Measurements from ENCODE around the gene C1orf21.

Gene C1orf21

DNA sequence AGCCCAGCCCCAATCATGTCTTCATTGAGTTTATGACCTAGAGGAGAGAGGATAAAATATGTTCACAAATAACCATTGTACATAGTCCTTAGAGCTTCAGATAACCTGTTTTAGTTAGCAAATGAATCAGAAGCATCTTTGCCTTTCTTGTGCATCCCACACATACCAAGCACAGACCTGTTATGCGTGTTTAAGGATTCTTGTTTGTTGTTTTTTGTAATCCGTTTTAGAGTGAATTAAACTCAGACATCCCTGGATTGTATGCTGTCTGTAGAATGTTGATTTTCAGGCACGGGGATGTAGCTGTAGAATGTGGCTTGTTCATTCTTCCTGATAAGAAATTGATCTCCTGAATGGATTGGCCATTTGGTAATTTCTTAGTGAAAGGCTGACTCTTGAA is 232.0 kb downstream of the C1orf21 start:
- no peak overlapping the region for H3K4me3 ChIP-seq (ENCODE audit: low read length)
- TF ChIP-seq, protein P1, sequence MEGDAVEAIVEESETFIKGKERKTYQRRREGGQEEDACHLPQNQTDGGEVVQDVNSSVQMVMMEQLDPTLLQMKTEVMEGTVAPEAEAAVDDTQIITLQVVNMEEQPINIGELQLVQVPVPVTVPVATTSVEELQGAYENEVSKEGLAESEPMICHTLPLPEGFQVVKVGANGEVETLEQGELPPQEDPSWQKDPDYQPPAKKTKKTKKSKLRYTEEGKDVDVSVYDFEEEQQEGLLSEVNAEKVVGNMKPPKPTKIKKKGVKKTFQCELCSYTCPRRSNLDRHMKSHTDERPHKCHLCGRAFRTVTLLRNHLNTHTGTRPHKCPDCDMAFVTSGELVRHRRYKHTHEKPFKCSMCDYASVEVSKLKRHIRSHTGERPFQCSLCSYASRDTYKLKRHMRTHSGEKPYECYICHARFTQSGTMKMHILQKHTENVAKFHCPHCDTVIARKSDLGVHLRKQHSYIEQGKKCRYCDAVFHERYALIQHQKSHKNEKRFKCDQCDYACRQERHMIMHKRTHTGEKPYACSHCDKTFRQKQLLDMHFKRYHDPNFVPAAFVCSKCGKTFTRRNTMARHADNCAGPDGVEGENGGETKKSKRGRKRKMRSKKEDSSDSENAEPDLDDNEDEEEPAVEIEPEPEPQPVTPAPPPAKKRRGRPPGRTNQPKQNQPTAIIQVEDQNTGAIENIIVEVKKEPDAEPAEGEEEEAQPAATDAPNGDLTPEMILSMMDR (conservative IDR thresholded peaks at IDR 0.05; ENCODE audit: low read depth, low read length) = no peak
- no peak for DNase-seq (ENCODE audit: low read depth)

DNA sequence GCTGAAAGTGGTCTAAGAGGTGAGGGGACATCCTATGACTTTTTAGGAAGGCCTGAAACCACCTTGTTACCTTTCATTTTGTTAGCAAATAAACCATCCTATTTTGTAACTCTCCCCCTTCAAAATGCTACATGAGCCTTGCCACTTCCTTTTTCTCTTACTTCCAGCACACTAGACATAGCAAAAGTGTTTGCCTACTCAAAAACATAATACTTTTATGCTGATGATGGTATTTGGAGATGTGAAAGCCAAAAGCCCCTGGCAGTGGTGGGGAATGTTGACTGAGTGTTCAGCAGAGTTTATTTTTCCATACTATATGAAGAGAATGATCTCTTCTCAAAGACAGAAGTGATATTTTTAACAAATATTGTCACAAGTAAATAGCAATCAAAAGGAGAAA is 233.6 kb downstream of the C1orf21 start:
- no peak for DNase-seq (ENCODE audit: low read depth)
- TF ChIP-seq, protein P1 (conservative IDR thresholded peaks at IDR 0.05; ENCODE audit: low read depth, low read length) = no peak
- no peak overlapping the region for H3K4me3 ChIP-seq (ENCODE audit: low read length)

DNA sequence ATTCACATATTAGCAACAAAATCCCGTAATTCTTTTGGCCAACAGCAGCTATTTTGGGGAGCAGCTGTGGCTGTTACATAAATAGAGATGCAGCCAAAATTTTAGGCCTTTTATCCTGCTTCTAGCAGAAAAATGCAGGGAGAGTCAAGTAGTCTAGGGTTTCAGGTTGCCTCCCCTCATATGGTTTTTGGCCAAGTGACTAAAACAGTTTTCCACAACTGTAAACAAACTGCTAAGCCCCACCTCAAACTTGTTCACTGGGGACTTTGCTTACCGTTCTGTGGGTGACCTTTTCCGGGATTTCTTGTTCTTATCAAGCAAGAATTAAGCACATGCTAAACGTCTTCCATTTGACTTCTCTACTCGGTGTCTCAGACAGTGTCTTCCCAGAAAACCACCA is 234.4 kb downstream of the C1orf21 start:
- DNase-seq (ENCODE audit: low read depth) = no peak
- H3K4me3 ChIP-seq (ENCODE audit: low read length) = no peak overlapping the region
- TF ChIP-seq, protein P1 (conservative IDR thresholded peaks at IDR 0.05; ENCODE audit: low read depth, low read length) = no peak

DNA sequence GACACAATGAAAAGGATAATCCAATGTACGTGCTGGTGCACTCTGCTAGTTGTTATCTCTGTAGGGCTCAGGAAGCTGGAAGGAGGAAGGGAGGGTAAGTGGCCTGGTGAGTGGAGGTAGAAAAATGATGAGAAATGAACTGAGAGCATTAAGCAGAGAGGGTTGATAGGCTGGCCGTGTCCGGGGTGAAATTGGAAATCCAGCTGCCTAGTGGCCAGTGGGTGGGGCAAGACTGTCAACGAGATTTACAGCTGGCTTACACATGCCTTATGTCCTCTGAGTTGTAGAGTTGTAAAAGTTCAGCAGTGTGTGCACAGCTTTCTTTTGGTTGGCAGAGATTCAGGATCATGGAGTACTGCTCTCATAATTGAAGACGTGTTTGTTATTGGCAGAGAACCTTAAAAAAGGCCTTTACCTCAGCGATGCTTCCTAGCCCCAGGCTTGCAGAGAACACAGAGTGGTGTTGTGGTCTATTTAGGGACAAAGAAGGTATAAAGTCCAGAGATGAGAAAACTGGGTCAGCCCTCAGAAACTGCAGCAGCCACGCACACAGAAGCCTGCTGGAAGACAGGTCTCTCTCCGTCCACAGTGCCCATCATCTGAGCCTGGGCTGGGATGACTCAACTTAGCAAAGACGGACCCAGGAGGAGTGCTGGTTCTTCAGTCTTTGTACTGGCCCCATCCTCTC is 235.5 kb downstream of the C1orf21 start:
- no peak overlapping the region for H3K4me3 ChIP-seq (ENCODE audit: low read length)
- no peak for DNase-seq (ENCODE audit: low read depth)
- TF ChIP-seq, protein P1 (conservative IDR thresholded peaks at IDR 0.05; ENCODE audit: low read depth, low read length) = no peak

DNA sequence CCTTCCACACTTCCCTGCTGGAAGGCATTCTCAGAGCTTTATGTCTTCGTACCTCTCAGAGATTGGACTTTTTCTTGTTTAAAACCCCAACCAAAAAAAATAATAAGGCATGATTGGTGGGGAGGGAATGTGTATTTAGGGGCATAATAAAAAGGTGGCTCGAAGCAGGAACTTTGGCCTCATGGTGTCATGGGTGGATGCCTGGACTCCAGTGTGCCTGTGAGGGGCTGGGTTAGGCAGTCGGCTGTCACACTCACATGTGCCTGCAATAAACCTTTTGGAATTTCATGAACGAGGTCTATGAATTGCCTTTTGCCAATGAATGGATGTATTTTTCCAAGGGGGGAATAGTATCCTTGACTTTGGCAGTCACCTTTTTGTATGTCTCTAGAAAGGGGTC is 236.6 kb downstream of the C1orf21 start:
- DNase-seq (ENCODE audit: low read depth) = no peak
- no peak overlapping the region for H3K4me3 ChIP-seq (ENCODE audit: low read length)
- TF ChIP-seq, protein P1 (conservative IDR thresholded peaks at IDR 0.05; ENCODE audit: low read depth, low read length) = no peak

DNA sequence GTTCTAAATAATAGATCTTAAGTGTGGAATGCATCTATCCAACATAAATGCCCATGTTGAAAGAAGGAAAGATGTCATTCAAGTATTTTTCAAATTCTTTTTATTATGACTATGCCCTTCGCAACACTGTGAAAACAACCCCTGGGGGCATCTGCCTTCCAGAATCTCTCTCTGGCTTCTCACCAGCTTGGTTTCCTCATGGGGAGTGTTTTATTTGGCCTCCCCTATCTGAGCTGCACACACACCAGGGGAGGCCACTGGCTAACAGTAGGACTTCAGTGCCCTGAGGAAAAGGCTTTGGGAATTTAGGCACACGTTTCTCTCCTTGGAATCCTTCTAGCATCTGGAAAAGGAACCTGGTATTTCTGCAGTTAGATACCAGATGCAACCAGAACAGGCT is 237.2 kb downstream of the C1orf21 start:
- DNase-seq (ENCODE audit: low read depth) = no peak
- TF ChIP-seq, protein P1 (conservative IDR thresholded peaks at IDR 0.05; ENCODE audit: low read depth, low read length) = no peak
- H3K4me3 ChIP-seq (ENCODE audit: low read length) = no peak overlapping the region

DNA sequence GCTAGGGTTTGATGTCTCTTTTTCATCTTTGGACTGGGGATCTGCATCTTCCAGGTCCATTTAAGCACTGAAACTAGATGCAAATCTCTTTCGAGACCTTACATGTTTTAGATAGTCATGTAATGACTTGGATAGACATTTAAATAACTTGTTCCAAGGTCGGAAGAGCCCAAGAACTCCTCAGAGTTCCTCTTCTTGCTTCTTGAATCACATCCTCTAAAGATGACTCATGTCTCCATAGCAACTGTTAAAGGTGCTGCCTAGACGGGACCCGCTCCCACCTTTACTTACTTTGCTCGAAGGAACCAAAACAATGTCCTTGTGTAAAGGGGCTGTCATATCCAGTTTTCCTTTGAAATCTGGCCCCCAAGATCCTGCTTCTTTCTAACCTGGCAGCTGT is 237.8 kb downstream of the C1orf21 start:
- TF ChIP-seq, protein P1 (conservative IDR thresholded peaks at IDR 0.05; ENCODE audit: low read depth, low read length) = no peak
- no peak for DNase-seq (ENCODE audit: low read depth)
- H3K4me3 ChIP-seq (ENCODE audit: low read length) = no peak overlapping the region

All from retinal pigment epithelial cell (primary cell).